Activated CD4-positive, alpha-beta memory T cell treated with anti-CD3 and anti-CD28 coated beads, Interleukin-2, amount 10 ng/mL, durations not matched to agents 7 days and 5 days (primary cell): ENCODE data around the gene SYNGAP1. TPM values are rescaled to one million over a fixed set of nuclear protein-coding genes. Genes with fewer than 3 reads are reported as not detected.

ENCODE experiments used
- CTCF ChIA-PET: fragments of 350-600 bp; sonication (Branson Sonifier 250); formaldehyde crosslinking; loops from one replicate; lab custom pipeline; 2021; ENCODE audit warnings: antibody characterized with exemption, inconsistent platforms; lab: Charles Lee
- POLR2A ChIA-PET: fragments of 350-600 bp; sonication (Branson Sonifier 250); formaldehyde crosslinking; loops from one replicate; lab custom pipeline; 2021; ENCODE audit warnings: antibody characterized with exemption; lab: Charles Lee
- DNase-seq: peaks from one replicate; pipeline ENCODE4 v3.0.0-alpha.2; 2020
- H3K27ac Mint-ChIP-seq: one replicate; pipeline ENCODE4 v1.8.0; 2021; ENCODE audit warnings: mild to moderate bottlenecking, mixed read lengths
- H3K27me3 Mint-ChIP-seq: one replicate; pipeline ENCODE4 v1.8.0; 2021; ENCODE audit warnings: mixed read lengths
- H3K36me3 Mint-ChIP-seq: one replicate; pipeline ENCODE4 v1.8.0; 2021; ENCODE audit warnings: low read depth, mixed read lengths
- H3K4me1 Mint-ChIP-seq: one replicate; pipeline ENCODE4 v1.8.0; 2021; ENCODE audit warnings: mixed read lengths
- H3K4me3 Mint-ChIP-seq: one replicate; pipeline ENCODE4 v1.8.0; 2021; ENCODE audit warnings: mild to moderate bottlenecking, mixed read lengths
- H3K9me3 Mint-ChIP-seq: one replicate; pipeline ENCODE4 v1.8.0; 2021; ENCODE audit warnings: mixed read lengths
- total RNA-seq, 2 experiments: library from RNA; stranded (reverse); gene quantifications; one replicate each; pipeline ENCODE4 v1.2.3, GENCODE V29; 2021

The SYNGAP1 gene
- total RNA-seq, 2 experiments from 2014 or later, result 35.3 to 39.7 TPM

DNA sequence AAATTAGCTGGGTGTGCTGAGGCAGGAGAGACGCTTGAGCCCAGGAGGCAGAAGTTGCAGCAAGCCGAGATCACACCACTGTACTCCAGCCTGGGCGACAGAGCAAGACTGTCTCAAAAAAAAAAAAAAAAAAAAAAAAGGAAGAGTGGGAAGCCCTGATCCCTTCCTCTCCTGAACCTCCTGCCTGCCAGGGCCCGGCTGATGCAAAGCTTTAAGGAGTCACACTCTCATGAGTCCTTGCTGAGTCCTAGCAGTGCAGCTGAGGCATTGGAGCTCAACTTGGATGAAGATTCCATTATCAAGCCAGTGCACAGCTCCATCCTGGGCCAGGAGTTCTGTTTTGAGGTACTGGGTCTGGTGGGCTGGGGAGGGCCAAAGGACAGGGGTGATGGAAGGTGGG is 15.1 kb downstream of the SYNGAP1 start:
- CTCF ChIA-PET, result interaction anchor here (0.7 kb wide), 2 partner anchors 249 to 335 kb away, joined by 3 to 4 read pairs; no protein-coding TSS in a partner anchor

DNA sequence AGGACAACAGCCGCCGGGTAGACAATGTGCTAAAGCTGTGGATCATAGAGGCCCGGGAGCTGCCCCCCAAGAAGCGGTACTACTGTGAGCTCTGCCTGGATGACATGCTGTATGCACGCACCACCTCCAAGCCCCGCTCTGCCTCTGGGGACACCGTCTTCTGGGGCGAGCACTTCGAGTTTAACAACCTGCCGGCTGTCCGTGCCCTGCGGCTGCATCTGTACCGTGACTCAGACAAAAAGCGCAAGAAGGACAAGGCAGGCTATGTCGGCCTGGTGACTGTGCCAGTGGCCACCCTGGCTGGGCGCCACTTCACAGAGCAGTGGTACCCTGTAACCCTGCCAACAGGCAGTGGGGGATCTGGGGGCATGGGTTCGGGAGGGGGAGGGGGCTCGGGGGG is 17.8 kb downstream of the SYNGAP1 start:
- no peaks in the 10 kb centered on the region for H3K27me3 Mint-ChIP-seq
- H3K9me3 Mint-ChIP-seq, result no peaks in the 10 kb centered on the region
- CTCF ChIA-PET, result no interaction called here
- DNase-seq, result no peak
- H3K27ac Mint-ChIP-seq, result no peak overlapping the region
- H3K4me1 Mint-ChIP-seq, result peaks cover 9% of the 10 kb centered on the region
- no peak overlapping the region for H3K4me3 Mint-ChIP-seq
- POLR2A ChIA-PET, result interaction anchor here (1.2 kb wide), 1 partner anchor 16 kb away, joined by 3 read pairs; no protein-coding TSS in a partner anchor
- peaks cover 61% of the 10 kb centered on the region for H3K36me3 Mint-ChIP-seq

More for the DNA sequence above, 15.1 kb downstream of the SYNGAP1 start:
- no peaks in the 10 kb centered on the region for H3K9me3 Mint-ChIP-seq
- POLR2A ChIA-PET, result no interaction called here
- no peak for DNase-seq
- peaks cover 33% of the 10 kb centered on the region for H3K4me1 Mint-ChIP-seq
- no peak overlapping the region for H3K4me3 Mint-ChIP-seq
- H3K27me3 Mint-ChIP-seq, result no peaks in the 10 kb centered on the region
- H3K36me3 Mint-ChIP-seq, result peaks cover 51% of the 10 kb centered on the region
- no peak overlapping the region for H3K27ac Mint-ChIP-seq

DNA sequence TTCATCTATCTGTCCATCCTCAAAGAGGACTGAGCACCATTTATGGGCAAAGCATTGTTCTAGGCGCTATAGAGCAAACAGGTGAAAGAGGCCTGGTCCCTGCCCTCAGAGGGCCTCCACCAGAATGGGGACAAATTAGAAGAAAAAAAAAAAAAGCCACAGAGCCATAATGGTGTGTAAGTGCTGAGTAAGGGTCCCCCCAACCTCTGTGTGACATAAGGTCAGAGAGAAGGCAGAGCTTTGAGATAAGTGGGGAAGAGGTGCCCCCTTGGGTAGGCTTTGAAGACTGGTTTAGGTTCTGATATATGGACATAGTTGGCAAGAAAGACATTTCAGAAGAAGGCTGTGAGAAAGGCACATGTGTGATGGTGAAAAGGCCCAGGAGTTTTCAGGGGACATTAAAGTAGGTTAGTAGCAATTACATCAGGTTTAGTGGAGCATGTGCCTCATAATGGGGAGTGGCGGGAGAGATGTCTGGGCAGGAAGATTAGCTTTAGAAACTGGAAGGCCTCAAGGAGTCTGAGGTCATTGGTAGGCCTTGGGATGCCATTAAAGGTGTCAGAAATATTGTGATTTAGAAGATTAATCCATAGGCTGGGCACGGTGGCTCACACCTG is 19.2 kb downstream of the SYNGAP1 start:
- POLR2A ChIA-PET, result interaction anchor here (2.8 to 3.2 kb wide), 2 partner anchors 9 to 15 kb away, joined by 11 to 13 read pairs; partner anchors contain the start of gene ZBTB9
- no peak overlapping the region for H3K27ac Mint-ChIP-seq

DNA sequence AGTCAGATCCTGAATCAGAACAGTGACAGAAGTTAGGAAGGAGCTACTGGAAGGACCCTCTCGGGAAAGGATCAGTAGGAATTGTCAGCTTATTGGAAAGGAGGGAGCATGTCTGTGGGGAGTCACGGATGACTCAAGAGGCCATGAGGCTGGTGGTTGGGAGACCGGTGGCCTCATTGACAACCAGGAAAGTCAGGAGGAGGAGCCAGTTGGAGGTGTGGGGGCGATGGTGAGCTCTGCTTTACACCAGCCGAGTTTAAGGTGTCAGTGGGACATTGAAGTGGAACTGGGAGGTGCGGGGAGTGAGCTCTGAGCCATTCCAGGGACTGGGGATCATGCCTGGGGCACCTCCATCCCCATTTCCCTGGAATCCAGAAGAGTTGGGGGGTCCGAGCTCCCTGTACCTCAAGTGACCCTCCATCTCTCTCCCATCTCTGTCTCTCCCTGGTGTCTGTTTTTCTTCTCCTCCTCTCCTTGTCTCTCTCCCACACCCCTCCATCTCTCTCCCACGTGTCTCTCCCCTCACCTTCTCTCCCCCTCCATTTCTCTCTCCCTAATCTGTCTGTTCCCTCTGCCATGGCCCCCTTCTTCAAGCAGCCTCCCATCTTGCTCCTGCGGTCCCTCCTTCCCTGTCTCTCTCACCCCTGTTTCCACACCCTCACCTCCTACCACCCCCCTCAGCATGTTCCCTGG is 20.2 kb downstream of the SYNGAP1 start:
- no peak for DNase-seq
- CTCF ChIA-PET, result interaction anchor here (1.5 to 1.6 kb wide), 2 partner anchors 9 to 14 kb away, joined by 5 to 6 read pairs; partner anchors contain the start of gene ZBTB9
- Mint-ChIP-seq H3K27ac (no peak overlapping the region), H3K36me3 (peaks cover 65% of the 10 kb centered on the region), H3K4me3 (no peak overlapping the region), H3K9me3 (no peaks in the 10 kb centered on the region), H3K27me3 (no peaks in the 10 kb centered on the region), H3K4me1 (no peaks in the 10 kb centered on the region)
- POLR2A ChIA-PET, result interaction anchor here (2.8 to 3.2 kb wide), 2 partner anchors 10 to 14 kb away, joined by 11 to 13 read pairs; partner anchors contain the start of gene ZBTB9

More for the DNA sequence above, 19.2 kb downstream of the SYNGAP1 start:
- no peaks in the 10 kb centered on the region for H3K4me1 Mint-ChIP-seq
- H3K36me3 Mint-ChIP-seq, result peaks cover 57% of the 10 kb centered on the region
- no peaks in the 10 kb centered on the region for H3K9me3 Mint-ChIP-seq
- no peak for DNase-seq
- H3K27me3 Mint-ChIP-seq, result no peaks in the 10 kb centered on the region
- CTCF ChIA-PET, result interaction anchor here (1.5 to 1.6 kb wide), 2 partner anchors 8 to 15 kb away, joined by 5 to 6 read pairs; partner anchors contain the start of gene ZBTB9
- H3K4me3 Mint-ChIP-seq, result no peak overlapping the region

DNA sequence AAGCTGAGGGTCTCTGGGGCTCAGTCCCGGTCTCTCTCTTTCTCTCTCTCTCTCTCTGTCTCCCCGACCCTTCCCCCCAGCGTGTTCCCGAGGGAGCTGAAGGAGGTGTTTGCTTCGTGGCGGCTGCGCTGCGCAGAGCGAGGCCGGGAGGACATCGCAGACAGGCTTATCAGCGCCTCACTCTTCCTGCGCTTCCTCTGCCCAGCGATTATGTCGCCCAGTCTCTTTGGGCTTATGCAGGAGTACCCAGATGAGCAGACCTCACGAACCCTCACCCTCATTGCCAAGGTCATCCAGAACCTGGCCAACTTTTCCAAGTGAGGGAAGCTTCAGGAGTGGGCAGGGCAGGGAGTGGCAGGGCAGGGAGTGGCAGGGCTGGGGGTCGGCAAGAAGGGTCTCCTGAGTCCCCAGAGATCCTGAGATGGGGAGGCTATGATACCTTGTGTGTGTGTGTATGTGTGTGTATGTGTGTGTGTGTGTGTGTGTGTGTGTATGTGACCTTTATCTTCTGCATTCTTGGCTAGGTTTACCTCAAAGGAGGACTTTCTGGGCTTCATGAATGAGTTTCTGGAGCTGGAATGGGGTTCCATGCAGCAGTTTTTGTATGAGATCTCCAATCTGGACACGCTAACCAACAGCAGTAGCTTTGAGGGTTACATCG is 20.9 kb downstream of the SYNGAP1 start:
- H3K9me3 Mint-ChIP-seq, result no peaks in the 10 kb centered on the region
- H3K27me3 Mint-ChIP-seq, result no peaks in the 10 kb centered on the region
- POLR2A ChIA-PET, result interaction anchor here (2.8 to 3.2 kb wide), 2 partner anchors 10 to 13 kb away, joined by 11 to 13 read pairs; partner anchors contain the start of gene ZBTB9
- H3K27ac Mint-ChIP-seq, result no peak overlapping the region
- no peaks in the 10 kb centered on the region for H3K4me1 Mint-ChIP-seq
- no peak for DNase-seq
- CTCF ChIA-PET, result interaction anchor here (0.6 to 1.6 kb wide), 3 partner anchors 10 to 158 kb away, joined by 4 to 6 read pairs (median 5); partner anchors contain the start of gene ZBTB9
- H3K36me3 Mint-ChIP-seq, result peaks cover 58% of the 10 kb centered on the region
- H3K4me3 Mint-ChIP-seq, result no peak overlapping the region

DNA sequence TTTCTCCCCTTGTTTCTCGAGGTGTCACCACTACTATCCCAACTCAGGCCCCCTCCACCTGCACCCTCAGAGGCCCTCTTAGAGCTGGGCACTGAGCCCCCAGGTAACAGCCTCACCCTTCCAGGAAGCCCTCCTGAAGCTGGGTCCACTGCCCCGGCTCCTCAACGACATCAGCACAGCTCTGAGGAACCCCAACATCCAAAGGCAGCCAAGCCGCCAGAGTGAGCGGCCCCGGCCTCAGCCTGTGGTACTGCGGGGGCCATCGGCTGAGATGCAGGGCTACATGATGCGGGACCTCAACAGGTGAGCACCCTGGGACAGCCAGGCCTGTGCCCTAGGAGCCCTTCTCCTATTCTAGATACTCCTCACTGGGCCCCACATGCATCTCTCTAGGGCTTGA is 21.6 kb downstream of the SYNGAP1 start:
- ChIA-PET CTCF (interaction anchor here (0.6 kb wide), 1 partner anchor 158 kb away, joined by 4 read pairs; no protein-coding TSS in a partner anchor), POLR2A (interaction anchor here (2.8 to 3.2 kb wide), 2 partner anchors 11 to 13 kb away, joined by 11 to 13 read pairs; partner anchors contain the start of gene ZBTB9)
- no peak for DNase-seq
- Mint-ChIP-seq H3K4me3 (no peak overlapping the region), H3K27me3 (no peaks in the 10 kb centered on the region), H3K4me1 (no peaks in the 10 kb centered on the region), H3K9me3 (no peaks in the 10 kb centered on the region), H3K36me3 (peaks cover 57% of the 10 kb centered on the region), H3K27ac (no peak overlapping the region)

DNA sequence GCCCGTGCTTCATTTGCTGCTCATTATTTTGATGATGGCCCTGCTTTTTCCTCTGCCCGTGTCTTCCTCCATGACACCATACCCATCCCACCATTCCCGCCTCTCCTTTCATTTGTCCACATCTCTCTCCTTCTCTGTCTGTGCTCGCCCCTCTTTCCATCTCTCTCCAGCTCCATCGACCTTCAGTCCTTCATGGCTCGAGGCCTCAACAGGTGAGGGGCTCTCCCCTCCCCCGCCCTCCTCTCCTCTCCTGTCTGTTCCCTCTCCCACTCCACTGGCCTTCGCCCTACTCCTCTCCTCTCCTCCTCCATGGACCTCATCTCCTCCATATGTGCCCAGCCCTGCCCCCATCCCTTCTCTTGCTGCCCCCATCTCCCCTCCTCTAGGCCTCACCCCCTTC is 22.4 kb downstream of the SYNGAP1 start:
- no peak overlapping the region for H3K27ac Mint-ChIP-seq
- CTCF ChIA-PET, result no interaction called here
- peaks cover 55% of the 10 kb centered on the region for H3K36me3 Mint-ChIP-seq
- no peaks in the 10 kb centered on the region for H3K9me3 Mint-ChIP-seq
- H3K4me3 Mint-ChIP-seq, result no peak overlapping the region
- no peaks in the 10 kb centered on the region for H3K27me3 Mint-ChIP-seq
- no peak for DNase-seq
- POLR2A ChIA-PET, result interaction anchor here (3.2 kb wide), 1 partner anchor 12 kb away, joined by 13 read pairs; no protein-coding TSS in a partner anchor
- H3K4me1 Mint-ChIP-seq, result no peaks in the 10 kb centered on the region

DNA sequence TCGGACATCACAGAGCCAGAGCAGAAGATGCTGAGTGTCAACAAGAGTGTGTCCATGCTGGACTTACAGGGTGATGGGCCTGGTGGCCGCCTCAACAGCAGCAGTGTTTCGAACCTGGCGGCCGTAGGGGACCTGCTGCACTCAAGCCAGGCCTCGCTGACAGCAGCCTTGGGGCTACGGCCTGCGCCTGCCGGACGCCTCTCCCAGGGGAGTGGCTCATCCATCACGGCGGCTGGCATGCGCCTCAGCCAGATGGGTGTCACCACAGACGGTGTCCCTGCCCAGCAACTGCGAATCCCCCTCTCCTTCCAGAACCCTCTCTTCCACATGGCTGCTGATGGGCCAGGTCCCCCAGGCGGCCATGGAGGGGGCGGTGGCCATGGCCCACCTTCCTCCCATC is 23.2 kb downstream of the SYNGAP1 start:
- no peak for DNase-seq
- no peak overlapping the region for H3K4me3 Mint-ChIP-seq
- no peaks in the 10 kb centered on the region for H3K27me3 Mint-ChIP-seq
- no peaks in the 10 kb centered on the region for H3K9me3 Mint-ChIP-seq
- ChIA-PET CTCF (no interaction called here), POLR2A (no interaction called here)
- peaks cover 58% of the 10 kb centered on the region for H3K36me3 Mint-ChIP-seq
- no peak overlapping the region for H3K27ac Mint-ChIP-seq
- peaks cover 1% of the 10 kb centered on the region for H3K4me1 Mint-ChIP-seq

DNA sequence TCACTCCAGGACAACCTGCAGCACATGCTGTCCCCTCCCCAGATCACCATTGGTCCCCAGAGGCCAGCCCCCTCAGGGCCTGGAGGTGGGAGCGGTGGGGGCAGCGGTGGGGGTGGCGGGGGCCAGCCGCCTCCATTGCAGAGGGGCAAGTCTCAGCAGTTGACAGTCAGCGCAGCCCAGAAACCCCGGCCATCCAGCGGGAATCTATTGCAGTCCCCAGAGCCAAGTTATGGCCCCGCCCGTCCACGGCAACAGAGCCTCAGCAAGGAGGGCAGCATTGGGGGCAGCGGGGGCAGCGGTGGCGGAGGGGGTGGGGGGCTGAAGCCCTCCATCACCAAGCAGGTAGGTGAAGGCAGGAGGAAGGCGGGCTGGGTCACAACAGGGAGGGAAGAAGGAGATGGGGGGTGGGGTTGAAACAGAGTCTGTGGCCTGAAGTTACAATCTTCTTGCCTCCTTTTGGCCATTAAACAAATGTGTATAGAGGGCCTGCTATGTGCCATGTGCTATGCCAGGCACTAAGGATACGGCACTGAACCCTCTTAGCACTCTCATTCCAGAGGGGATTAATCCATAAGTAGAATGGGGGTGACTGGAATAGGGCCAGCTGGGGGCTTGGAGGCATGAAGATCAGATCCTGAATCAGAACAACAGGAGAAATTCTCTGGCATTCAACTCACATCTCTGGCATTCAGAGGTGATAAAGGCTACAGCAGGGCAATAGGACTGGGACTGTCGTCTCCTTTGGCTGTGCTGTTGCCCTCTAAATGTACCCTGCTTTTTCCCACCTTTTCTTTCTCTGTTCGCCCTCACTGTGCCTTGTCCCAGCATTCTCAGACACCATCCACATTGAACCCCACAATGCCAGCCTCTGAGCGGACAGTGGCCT is 24.0 kb downstream of the SYNGAP1 start:
- POLR2A ChIA-PET, result no interaction called here
- H3K9me3 Mint-ChIP-seq, result no peaks in the 10 kb centered on the region

DNA sequence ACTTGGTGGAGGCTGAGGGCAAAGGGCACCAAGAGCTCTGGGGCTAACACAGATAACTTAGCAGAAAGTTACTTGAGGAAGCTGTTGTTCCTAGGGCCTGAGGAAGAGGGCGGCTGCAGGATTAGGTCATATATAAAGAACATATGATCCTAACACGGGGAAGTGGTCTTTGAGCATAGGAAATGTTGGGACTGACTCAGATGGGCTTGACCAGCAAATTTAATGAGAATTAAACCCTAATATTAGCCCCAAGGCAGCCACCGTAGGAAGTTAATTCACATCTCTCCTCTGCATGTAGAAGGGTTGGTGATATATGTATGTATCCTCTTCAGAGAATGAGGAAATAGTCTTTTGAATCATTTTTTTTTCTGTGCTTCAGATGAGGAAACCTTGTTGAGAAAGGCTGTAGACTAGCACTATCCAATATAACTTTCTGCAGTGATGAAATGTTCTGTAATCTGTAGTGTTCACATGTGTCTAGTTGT is 25.3 kb downstream of the SYNGAP1 start:
- Mint-ChIP-seq H3K9me3 (no peaks in the 10 kb centered on the region), H3K4me1 (peaks cover 1% of the 10 kb centered on the region), H3K36me3 (peaks cover 52% of the 10 kb centered on the region), H3K27me3 (no peaks in the 10 kb centered on the region), H3K27ac (no peak overlapping the region), H3K4me3 (no peak overlapping the region)
- CTCF ChIA-PET, result interaction anchor here (2.0 kb wide), 1 partner anchor 9 kb away, joined by 8 read pairs; the partner anchor contains the start of gene ZBTB9
- POLR2A ChIA-PET, result no interaction called here
- no peak for DNase-seq

More for the DNA sequence above, 24.0 kb downstream of the SYNGAP1 start:
- peaks cover 1% of the 10 kb centered on the region for H3K4me1 Mint-ChIP-seq
- H3K36me3 Mint-ChIP-seq, result peaks cover 58% of the 10 kb centered on the region
- no peaks in the 10 kb centered on the region for H3K27me3 Mint-ChIP-seq
- CTCF ChIA-PET, result interaction anchor here (2.0 kb wide), 1 partner anchor 10 kb away, joined by 8 read pairs; the partner anchor contains the start of gene ZBTB9
- DNase-seq, result no peak
- H3K4me3 Mint-ChIP-seq, result no peak overlapping the region
- no peak overlapping the region for H3K27ac Mint-ChIP-seq

DNA sequence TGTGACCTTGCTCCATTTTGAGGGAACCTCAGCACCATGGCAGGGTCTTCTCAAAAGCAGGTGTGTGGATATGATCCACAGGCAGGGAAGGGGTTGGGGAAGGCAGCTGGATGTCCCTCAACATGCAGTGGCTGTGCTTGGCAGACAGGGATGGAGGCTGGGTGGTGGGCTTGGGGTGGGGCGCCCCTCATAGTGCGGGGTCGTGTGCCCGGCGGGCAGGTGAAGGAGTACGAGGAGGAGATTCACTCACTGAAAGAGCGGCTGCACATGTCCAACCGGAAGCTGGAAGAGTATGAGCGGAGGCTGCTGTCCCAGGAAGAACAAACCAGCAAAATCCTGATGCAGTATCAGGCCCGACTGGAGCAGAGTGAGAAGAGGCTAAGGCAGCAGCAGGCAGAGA is 26.5 kb downstream of the SYNGAP1 start:
- peaks cover 42% of the 10 kb centered on the region for H3K36me3 Mint-ChIP-seq
- ChIA-PET POLR2A (interaction anchor here (0.6 to 1.1 kb wide), 2 partner anchors 8 to 15 kb away, joined by 3 read pairs; partner anchors contain the start of gene ZBTB9), CTCF (interaction anchor here (1.1 to 2.0 kb wide), 2 partner anchors 8 to 15 kb away, joined by 3 to 8 read pairs; partner anchors contain the start of gene ZBTB9)
- H3K4me1 Mint-ChIP-seq, result peaks cover 1% of the 10 kb centered on the region
- no peaks in the 10 kb centered on the region for H3K27me3 Mint-ChIP-seq
- DNase-seq, result no peak
- no peak overlapping the region for H3K4me3 Mint-ChIP-seq
- H3K9me3 Mint-ChIP-seq, result no peaks in the 10 kb centered on the region
- H3K27ac Mint-ChIP-seq, result no peak overlapping the region
